GM21390 (cell line): ENCODE results near the gene MCOLN3.

ENCODE experiments used
- ATAC-seq: cut with Tn5 transposase; IDR thresholded peaks from one replicate; pipeline ENCODE4 v1.9.1; 2021; ENCODE audit not compliant: unreplicated experiment

The MCOLN3 gene

GRCh38 chr1:85048296-85049064 is at the start of gene MCOLN3:
Gene MCOLN3, minus strand, starts transcription at chr1:85048500. Its CDS starts 3,140 bp downstream, at chr1:85045360.
- peak; percentile 68 for ATAC-seq

DNA sequence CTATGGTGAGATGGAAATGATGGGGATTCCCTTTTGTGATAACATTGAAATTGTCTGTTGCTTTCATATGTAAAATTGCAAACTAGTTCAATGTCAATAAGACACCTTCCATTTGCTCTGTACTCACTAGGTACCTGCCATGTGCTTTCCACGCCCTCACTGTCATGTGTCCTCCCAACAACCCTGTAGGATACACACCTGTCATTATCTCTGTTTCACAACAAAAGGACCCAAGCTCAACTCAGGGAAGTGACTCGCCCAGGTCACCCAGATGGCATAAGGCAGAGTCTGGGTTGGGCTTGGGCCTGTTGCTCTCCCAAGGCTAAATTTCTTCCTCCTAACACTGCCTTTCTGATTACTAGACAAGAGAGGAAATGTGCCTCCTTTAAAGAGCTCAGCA is 45.3 kb upstream of the MCOLN3 start:
- ATAC-seq: no peak

- ATAC-seq: peak; percentile 50
Observed at GRCh38 chr1:85091671-85092280, 43.5 kb upstream of the MCOLN3 start.

DNA sequence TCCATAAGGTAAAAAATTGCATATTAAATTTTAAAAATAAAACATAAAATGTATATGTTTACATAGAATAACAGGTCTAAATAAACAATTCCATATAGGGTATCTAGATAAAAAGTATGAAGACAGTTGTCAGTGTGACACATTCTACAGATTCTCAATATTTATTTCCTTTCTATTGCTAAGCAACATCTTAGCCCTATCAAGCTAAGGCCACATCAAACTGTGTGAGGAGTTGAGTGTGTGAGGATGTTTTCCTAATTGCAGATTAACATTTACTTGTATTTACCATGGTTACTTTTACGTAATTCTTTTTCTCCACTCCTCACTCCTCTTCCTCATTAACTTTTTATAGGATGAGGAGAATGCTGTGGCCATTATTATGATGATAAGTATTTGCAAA is 41.9 kb upstream of the MCOLN3 start:
- ATAC-seq: no peak

DNA sequence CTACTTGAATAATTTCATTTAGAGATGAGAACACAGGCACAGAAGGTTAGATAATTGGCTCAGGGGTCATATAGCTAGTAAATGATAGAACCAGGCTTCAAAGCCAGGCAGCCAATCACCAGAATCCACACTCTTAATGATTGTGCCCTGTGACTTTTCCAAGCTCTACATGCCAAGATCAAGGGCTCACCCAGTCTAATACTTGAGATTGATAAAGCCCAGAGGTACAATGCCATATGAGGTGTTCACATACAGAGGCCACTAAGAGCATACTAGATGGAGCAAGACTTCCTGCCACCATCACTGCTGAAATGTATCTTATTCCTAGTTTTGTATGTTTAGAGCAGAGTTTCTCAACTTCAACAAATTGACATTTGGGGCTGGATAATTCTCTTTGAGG is 40.9 kb upstream of the MCOLN3 start:
- no peak for ATAC-seq

DNA sequence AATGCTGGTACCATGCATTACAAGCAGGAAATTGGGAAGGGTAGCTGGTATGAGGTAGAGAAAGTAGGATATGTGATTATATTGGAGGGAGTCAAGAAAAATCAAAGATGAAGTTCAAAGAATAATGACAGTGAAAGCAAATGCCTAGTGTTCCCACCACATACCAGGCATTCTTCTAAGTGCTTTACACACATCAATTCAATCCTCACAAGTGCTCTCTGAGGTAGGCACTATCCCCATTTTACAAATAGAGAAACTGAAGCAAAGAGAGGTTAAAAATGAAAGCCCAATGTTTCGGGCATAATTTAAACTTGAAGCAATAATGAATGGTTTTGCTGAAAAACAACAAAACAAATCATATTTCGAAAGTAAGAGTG is 40.1 kb upstream of the MCOLN3 start:
- no peak for ATAC-seq

DNA sequence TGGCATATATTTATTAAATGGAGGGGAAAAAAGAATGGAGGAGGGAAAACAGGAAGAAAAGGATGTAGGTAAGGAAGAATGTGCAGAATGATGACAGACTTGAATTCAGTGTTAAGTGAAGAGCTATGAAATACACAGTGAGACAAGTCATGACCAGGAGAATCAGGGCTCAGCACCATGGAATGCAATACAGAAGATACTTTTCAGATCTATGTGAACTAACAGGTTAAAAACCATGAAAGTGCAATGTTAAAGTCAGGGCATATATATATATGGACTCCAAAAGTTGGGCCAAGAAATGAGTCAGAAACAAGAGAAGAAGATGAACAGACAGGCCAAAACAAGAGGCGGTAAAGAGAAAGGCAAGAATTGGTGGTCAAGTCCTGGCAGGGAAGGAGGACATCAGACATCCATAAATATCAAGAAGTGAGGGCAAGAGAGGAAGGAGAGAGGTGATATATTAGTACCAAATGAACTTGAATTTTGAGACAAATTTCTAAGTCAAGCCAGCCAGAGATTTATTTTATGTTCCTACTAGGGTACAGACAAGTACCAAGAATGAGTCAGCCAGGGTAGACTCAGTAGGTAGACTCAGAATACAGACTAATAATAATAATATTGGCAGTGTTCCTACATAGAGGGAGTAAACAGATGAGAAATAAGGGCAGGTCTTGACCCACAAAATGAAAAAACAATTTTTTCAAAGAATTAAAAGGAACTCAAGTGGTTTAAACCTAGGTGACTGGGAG is 39.5 kb upstream of the MCOLN3 start:
- no peak for ATAC-seq

DNA sequence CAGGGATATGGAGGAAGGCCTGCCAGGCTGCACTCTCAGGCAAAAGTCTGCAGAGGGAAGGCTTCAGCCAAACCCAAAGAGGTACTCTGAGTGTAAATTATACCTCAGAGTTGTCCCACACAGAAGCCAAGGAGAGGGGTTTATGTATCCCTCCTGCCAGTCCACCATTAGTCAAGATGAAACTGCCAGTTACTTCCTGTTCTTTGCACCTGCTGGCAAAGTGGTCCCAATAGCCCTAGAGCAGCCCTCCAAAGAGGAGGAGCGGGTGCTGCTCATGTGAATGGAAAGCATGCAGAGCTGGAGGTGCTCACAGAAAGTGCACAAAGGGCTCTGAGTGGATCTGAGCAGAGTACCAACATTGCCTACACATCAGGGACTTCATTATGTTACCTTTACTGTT is 37.1 kb upstream of the MCOLN3 start:
- ATAC-seq: no peak

DNA sequence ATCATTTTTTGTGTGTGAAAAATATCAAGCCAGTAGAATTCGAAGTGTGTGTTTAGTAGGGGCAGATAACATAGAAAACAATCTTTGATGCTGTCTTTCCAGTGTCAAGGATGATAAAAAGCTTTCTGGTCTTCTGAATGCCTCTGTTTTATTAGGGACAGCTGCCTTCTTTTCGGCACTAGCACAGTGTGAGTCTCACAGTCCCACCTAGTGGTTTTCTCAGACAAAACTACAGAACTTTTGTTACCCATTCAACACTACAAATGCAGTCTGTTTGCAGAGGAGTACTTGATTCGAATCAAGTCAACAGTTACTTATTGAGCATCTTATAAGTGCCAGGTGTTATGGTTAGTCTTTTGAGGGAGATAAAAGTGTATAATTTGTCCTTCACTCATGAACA is 30.6 kb upstream of the MCOLN3 start:
- no peak for ATAC-seq

DNA sequence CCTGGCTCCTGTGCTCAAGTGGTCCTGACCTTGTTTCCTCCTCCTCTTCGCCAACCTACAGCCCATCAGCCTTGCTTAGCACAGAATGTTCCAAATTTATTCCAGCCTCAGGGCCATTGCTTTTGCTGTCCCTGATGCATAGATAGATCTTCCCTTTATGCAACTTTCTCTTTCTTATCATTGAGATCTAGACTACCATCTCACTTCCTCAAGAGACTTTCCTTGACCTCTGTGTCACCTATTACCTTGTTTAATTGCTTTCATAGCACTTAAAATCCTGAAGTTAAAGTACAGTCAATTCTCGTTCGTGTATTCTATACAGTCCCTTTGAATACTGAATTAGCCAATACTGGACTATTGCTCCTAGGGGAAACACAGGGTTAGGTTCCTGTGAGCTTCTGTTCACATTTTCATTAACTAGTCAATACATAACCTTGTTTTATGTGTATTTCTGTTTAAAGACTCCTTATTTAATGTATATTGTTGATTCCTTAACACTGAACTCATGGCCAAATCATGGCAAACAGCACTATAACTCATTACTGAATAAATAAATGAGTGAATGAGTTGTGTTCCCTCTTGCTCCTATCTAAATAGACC is 26.2 kb upstream of the MCOLN3 start:
- ATAC-seq: no peak

- no peak for ATAC-seq
Observed at GRCh38 chr1:85070972-85071492, 22.7 kb upstream of the MCOLN3 start.

DNA sequence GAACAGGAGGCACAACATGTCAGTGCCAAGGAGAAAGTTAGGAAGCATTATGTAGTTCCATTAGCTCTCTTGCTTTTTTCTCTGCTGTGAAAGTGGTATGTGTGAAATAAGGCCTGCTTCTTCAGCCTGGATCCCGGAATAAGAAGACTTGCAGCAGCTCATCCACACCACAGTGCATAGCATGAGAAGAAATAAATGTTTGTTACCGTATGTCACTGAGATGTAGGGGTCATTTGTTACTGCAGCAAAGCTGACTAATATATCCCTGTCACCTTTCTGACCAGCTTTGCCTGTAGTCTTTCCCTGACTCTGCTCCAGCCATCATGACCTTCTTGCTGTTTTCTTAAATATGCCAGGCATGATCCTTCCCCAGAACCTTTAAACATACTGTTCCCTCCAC is 20.5 kb upstream of the MCOLN3 start:
- no peak for ATAC-seq

GRCh38 chr1:85065550-85065949 is 17.2 kb upstream of the MCOLN3 start:
- no peak for ATAC-seq

GRCh38 chr1:85062425-85063026 is 14.2 kb upstream of the MCOLN3 start:
- ATAC-seq: no peak

DNA sequence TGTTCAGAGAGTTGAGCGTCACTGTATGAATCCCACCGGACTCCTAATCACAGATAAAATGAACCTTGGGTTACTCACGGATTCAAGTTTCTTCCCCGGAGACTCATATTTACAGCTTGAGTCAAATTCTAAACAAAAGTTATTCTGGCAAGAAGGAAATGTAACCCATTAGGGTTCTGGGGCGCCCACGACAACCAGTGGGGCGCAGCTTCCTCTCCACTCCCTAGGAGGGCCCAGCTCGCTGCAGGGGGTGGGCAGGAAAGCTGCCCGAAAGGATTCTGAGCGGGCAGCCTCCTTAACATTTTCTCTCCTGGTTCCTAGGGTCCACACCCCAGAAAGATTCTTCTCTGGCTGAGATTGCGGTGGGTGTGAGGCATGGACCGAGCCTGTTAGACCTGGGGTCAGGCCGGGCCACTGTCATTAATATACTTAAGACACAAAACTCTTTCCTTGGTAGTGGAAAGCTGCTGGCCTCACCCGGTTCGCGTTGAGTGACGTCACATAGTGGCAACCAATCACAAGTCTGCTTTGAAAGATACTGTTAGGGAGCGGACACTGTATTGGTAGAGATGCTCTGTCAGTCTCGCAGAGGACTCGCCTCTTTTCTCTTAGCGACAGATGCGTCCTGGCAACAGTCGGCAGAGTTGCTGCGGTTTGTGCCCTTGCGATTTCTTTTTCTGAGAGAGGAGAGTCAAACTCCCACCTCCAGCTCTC is 13.6 kb upstream of the MCOLN3 start:
- ATAC-seq: peak; percentile 100

DNA sequence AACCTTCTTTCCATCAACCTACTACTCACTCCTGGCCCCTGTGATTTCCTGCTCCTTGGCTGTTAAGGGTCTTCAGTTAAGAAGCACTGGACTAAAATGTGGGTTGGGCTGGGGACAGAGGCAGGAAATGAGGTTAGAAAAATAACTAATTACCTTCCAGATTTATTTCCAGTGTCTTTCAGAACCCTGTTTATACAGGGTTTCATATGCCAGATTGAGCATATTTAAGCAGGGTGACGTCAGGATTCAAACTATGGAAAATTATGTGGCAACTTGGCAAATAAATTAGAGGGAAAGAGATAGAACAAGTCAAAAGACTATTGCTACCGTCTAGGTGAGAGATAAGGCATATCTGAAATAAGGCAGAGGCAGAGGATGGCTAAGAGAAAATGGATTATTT is 11.7 kb upstream of the MCOLN3 start:
- ATAC-seq: no peak

GRCh38 chr1:85059563-85059962 is 11.3 kb upstream of the MCOLN3 start:
- ATAC-seq: no peak

GRCh38 chr1:85058786-85059185 is 10.5 kb upstream of the MCOLN3 start:
- no peak for ATAC-seq

- ATAC-seq: no peak
Observed at GRCh38 chr1:85058311-85058710, 10.0 kb upstream of the MCOLN3 start.

DNA sequence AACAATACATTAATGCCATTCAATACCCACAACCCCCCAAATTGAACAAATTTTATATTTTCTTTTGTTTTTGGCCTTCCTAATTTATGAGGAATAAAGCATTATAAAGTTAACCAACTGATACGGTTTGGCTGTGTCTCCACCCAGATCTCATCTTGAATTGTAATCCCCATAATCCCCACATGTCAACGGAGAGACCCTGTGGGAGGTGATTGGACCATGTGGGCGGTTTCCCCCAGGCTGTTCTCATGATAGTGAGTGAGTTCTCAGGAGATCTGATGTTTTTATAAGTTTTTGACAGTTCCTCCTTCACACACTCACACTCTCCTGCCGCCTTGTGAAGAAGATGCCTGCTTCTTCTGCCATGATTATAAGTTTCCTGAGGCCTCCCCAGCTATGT is 6.4 kb upstream of the MCOLN3 start:
- no peak for ATAC-seq
